Peyer's patch (tissue), 4 donors: ENCODE results near the gene ASB1.

Experiments used
- POLR2A ChIP-seq, 2 donors: fragments of 450-650 bp; IDR thresholded peaks; one replicate each; pipeline ENCODE4 v1.5.1; 2017; ENCODE audit warnings: antibody characterized with exemption in 2 of 2, mild to moderate bottlenecking in 2 of 2, moderate library complexity in 2 of 2
- TF ChIP-seq, protein P1 (sequence below), 6 experiments: fragments of 450-650 bp in 4 of 6; fragments of 200-600 bp in 2 of 6; sonication (generic) in 1 of 6; IDR thresholded peaks; one replicate each; pipeline ENCODE4 v1.5.1; 2017 to 2019; ENCODE audit warnings: antibody characterized with exemption in 6 of 6, mild to moderate bottlenecking in 3 of 6, moderate library complexity in 1 of 6

DNA sequence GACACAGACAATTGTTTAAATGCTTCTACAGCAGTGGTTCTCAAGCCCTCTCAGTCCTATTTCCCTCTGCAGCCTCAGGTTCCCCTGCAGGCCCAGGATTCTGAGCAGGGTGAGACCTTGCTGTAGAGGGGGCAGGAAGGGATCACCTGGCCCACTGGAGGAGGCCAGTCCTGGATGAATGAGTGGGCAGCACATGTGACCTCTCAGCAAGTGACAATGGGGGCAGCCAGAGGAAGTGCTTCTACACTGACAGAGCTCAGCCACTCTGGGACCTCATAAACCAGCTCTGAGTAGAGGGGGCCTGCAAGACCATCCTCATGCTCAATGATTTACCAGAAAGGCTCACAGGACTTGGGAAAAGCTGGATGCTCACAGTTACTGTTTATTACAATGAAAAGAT lies 63.2 kb downstream of the ASB1 start:
- no peak for TF ChIP-seq POLR2A (IDR thresholded peaks at IDR 0.05)
- TF ChIP-seq, protein P1, sequence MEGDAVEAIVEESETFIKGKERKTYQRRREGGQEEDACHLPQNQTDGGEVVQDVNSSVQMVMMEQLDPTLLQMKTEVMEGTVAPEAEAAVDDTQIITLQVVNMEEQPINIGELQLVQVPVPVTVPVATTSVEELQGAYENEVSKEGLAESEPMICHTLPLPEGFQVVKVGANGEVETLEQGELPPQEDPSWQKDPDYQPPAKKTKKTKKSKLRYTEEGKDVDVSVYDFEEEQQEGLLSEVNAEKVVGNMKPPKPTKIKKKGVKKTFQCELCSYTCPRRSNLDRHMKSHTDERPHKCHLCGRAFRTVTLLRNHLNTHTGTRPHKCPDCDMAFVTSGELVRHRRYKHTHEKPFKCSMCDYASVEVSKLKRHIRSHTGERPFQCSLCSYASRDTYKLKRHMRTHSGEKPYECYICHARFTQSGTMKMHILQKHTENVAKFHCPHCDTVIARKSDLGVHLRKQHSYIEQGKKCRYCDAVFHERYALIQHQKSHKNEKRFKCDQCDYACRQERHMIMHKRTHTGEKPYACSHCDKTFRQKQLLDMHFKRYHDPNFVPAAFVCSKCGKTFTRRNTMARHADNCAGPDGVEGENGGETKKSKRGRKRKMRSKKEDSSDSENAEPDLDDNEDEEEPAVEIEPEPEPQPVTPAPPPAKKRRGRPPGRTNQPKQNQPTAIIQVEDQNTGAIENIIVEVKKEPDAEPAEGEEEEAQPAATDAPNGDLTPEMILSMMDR (IDR thresholded peaks at IDR 0.05) = no peak
